Measurements from ENCODE around the gene LPP.

- TF ChIP-seq ELF4 (CRISPR knock-in tag; IDR thresholded peaks at IDR 0.05) (no peak), NR2C2 (CRISPR knock-in tag; IDR thresholded peaks at IDR 0.05) (no peak), NR2C2 (tag; IDR thresholded peaks at IDR 0.05) (no peak), ATF2 (CRISPR knock-in tag; IDR thresholded peaks at IDR 0.05) (no peak), EP300 (IDR thresholded peaks at IDR 0.05; ENCODE audit: low read length) (no peak), PRPF4 (IDR thresholded peaks at IDR 0.05; ENCODE audit: insufficient read depth, low read depth, low read length, poor library complexity, severe bottlenecking) (no peak), ATF1 (CRISPR knock-in tag; IDR thresholded peaks at IDR 0.05) (no peak), ATF1 (tag; IDR thresholded peaks at IDR 0.05) (no peak), RREB1 (CRISPR knock-in tag; IDR thresholded peaks at IDR 0.05) (no peak), MXI1 (IDR thresholded peaks at IDR 0.05; ENCODE audit: low read depth, low read length) (no peak), TARDBP (IDR thresholded peaks at IDR 0.05) (no peak)
These were observed 114.4 kb downstream of the LPP start for GRCh38 chr3:188268336-188268735.

Data from K562 (cell line).